Measurements from ENCODE around the gene CD58.
"Not testable (repeated sequence)": the region's sequence is repeated elsewhere in the genome, so short reads cannot be mapped to it uniquely, and the experiment has no call there.

The CD58 gene, protein sequence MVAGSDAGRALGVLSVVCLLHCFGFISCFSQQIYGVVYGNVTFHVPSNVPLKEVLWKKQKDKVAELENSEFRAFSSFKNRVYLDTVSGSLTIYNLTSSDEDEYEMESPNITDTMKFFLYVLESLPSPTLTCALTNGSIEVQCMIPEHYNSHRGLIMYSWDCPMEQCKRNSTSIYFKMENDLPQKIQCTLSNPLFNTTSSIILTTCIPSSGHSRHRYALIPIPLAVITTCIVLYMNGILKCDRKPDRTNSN

DNA sequence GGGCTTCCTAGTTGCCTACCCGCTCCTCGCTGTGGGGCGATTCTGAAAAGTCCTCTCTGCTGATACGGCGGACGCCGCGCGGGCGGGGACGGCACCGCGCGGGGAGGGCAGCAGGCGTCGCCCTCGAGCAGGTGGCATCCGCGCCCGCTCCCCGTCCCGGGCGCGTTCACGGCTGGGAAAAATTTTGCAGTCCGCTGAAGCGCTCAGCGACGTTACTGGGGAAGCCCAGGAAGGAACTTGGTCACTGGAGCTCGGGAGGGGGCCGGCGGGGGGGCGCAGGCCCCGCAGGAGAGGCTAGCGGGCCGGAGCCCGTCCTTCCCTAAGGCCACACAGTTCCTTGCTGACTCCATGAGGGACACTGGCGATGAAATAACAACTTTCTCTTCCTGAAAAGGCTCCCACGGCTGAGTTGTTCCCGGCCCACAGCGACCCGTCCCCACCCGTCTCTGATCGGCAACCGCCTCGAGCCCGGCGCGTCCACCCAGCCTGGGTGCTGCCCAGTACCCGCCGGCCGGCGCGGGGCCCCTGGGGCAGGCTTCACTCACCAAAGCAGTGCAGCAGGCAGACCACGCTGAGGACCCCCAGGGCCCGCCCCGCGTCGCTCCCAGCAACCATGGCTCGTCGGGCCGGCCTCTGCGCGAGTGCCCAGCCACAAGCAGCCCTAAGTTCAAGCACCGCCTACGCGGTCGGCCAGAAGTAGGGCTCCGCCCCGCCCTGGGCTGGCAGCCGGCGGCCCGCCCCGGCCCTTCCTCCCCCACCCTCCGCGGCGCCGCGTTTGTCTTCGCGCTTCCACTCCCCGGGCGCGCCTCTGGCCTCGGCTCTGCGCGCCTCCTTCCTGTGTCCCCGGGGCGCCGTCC is at the start of gene CD58:
Gene CD58 (minus strand): TSS at position 669 of the 857 bp plus-strand sequence. CDS start 54 bp downstream, at position 615.
- peak; percentile 70 for DNase-seq (ENCODE audit: low read depth)

DNA sequence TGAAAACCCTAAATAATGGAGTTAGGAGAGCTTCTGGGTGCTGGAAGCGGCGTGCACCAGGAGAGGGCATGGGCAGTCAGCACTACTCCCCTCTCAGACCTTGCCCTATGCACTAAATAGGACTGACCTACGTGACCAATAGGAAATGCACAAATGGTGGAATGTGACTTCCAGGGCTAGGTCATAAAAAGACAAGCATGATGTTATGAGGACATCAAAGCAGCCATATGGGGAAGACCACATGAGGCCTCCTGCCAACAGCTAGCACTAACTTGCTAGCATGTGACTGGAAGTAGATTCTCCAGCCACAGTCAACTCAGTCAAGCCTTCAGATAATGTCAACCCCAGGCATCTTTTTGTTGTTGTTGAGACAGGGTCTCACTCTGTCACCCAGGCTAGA is 49.6 kb upstream of the CD58 start:
- not testable (repeated sequence) for DNase-seq (ENCODE audit: low read depth)

DNA sequence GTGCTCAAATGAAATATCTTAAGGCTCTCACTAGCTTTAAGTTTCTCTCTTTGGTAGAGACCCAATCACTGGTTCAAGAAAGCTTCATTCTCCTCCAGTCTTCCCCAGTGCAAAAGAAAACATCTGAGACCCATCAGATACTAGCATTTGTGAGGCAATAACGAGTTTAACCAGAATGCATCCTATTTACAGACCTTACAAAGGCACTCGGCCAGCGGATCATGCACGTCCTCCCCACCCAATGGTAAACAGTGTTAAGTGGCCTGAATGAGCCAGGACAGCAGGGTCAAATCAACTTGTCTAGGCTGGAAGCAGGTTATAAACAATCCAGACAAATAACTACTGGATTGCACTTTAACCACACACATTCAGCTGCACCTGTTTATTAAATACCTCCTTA is 48.3 kb upstream of the CD58 start:
- not testable (repeated sequence) for DNase-seq (ENCODE audit: low read depth)

DNA sequence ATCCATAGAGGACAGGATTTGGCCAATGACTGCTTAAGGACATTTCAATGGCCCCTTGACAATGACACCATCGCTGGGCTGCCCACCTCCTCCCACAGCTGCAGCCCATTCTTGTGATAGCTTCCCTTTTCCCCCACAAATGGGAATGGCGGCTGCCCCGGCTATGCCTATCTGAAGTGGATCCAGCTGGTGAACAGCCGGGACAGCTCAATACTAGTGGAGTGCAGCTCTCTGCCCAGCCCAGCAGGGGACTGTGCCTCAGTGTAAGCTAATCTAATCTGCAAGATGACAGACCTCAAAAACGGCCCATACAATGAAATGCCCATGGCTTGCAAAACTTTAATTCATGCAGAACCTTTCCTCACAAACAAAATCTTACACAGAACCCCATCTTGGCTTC is 47.0 kb upstream of the CD58 start:
- DNase-seq (ENCODE audit: low read depth), result not testable (repeated sequence)

DNA sequence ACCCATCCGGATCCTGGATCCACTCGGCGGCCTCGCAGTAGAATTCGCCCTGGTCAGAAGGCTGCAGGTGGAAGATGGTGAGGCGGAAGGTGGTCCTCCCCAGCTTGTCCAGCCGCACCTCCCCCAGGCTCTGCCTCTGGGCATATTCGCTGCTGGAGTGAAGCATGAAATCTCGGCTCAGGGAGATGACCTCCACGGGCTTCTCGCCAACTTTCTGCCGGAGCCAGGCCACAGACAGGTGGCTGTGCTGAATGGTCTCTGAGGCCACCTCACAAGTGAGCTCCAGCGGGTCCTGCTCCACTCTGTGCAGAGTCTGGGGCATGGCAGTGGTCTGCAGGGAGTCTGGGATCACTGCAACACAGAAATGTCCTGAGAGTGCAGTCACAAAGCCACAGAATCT is 43.0 kb upstream of the CD58 start:
- not testable (repeated sequence) for DNase-seq (ENCODE audit: low read depth)

DNA sequence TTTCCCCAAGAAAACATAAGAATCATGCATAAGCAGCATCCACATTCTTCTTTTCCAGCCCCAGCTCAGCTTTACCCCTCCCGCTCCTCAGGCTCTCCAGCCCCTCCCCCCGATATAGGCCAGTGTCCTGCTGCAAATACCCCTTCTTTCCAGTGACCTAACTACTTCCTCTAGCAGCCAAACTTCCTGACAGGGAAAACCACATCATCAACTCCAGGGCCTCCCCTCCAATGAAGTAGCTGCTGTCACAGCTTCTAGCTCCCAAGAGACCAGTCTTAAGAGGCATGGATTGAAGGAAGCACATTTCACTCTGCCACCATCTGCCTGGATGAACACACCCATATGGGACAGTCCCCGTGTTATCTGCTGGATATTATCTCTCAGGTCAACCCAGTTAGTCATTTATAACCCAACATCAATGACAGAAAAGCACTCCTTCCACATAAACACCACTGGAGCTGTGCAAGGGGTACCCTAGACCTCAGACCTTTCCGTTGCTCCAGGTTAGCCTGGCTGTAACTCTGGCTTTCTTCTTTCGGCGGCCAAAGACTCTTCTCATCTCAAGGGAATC is 39.1 kb upstream of the CD58 start:
- not testable (repeated sequence) for DNase-seq (ENCODE audit: low read depth)

DNA sequence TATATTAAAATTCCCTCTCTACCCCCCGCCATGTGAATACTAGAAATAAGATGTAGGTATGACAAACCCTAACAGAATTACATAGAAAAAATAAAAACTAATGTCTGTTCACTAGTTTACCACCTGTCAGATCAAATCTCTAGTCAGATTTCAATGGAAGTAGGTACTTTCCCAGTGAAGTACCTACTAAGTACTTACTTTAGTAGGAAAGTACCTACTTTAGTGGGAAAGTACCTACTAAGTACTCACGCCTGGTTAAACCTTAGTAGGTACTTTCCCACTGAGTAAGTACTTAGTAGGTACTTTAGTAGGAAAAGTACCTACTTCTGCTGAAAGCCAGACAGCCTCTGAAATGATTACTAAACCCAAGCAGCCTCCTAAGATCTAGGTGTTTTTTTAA is 38.0 kb upstream of the CD58 start:
- not testable (repeated sequence) for DNase-seq (ENCODE audit: low read depth)

DNA sequence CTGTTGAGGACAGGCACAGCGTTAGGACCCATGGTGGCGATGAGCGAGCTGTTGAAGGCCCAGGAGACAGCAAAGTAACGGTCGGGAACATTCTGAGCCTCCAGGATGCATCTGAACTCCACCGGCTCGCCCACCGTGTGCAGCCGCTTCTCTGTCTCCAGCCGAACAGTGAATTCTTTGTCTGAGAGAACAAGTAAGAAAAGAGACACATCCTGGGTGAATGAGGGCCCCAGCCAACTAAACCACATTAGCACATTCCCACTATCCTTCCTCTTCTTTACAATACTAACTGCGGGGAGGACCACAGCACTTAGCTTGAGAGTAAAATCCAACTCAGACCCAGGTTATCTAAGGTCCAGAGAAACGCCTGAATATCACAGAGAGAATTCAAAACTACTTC is 37.3 kb upstream of the CD58 start:
- DNase-seq (ENCODE audit: low read depth), result not testable (repeated sequence)

DNA sequence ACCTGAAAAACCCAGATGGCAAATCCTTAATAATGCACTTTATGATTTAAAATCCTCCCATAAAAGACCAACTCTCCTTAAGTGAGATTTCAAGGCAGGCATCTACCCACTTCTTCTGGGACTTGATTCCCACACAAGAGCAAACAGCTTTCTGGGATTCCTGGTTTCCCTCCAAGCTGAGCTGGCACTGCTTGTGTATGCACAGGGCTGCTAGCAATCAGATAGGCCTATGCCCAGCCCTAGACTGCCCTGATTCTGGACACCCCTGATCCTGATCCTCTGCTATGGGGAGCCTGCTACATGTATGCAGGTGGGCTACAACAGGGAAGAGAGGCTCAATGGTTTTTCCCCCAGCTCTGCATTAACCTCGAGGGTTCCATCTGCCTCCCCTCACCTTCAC is 36.6 kb upstream of the CD58 start:
- DNase-seq (ENCODE audit: low read depth), result not testable (repeated sequence)

DNA sequence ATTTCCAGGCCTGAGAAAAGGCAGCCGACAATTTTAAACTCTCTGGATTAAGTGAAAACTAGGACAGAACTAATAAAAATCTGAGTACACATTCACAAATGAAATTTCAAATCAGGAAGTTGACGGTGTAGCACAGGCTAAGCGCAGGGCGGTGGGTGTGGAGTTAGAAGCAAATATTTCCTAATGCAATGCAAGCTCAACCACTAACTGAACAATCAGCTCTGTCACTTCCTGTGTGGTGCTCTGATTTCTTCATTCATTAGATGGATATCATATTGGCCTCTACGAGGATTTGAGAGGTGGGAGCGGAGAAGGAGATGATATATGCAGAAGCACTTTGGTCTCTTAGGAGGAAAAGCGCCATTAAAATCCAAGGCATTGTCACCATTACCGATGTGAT is 35.2 kb upstream of the CD58 start:
- not testable (repeated sequence) for DNase-seq (ENCODE audit: low read depth)

DNA sequence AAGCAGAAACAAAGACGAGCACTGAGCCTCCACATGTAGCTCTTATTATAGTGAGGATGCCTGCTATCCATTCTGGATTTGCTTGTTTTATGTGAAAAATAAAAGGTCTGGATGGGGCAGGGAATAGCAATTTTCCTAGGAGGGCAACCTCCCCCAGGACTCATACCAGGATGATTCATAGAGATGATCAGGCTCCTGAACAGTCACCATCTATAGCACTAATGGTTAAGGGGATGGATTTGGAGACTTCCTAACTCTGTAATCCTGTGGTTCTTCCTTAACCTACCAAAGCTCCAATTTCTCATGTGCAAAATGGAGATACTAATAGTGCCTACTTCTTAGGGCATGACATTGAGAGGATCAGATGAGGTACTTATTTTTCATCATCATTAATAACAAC is 34.5 kb upstream of the CD58 start:
- no peak for DNase-seq (ENCODE audit: low read depth)

DNA sequence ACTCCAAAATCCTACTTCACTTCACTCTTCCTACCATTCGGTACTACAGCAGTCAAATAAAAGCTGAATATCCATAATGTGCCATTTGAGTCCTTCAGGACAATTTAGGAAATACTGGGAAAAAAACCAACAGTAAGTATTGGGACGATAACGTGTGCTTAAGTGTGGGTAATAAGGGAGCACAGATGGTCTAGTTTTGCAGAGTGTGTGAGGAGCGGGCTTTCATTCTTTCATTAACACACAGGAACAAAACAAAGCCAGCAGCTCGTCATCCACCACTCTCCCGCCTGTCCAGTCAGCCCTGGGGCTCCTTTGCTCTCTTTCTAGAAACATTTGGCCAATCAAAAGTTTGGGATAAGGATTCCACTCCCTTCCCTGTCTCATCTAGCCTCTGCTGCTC is 33.6 kb upstream of the CD58 start:
- not testable (repeated sequence) for DNase-seq (ENCODE audit: low read depth)

DNA sequence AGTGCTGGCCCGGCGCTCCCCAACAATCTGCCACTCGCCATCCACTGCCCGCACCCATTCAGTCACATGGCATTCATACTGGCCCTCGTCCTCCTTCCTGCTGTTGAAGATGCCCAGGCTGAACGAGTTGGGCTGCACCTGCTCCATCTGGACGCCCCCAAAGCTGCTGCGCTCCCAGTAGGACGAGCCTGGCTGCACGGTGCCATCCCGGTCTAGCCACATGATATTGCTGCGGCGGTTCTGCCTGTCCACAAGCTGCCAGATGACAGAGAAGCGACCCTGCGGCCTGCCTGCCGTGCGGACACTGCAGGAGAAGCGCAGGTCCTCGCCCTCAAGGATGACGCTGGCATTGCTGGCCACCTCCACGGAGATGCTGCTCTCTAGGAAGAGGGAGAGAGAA is 32.8 kb upstream of the CD58 start:
- not testable (repeated sequence) for DNase-seq (ENCODE audit: low read depth)

DNA sequence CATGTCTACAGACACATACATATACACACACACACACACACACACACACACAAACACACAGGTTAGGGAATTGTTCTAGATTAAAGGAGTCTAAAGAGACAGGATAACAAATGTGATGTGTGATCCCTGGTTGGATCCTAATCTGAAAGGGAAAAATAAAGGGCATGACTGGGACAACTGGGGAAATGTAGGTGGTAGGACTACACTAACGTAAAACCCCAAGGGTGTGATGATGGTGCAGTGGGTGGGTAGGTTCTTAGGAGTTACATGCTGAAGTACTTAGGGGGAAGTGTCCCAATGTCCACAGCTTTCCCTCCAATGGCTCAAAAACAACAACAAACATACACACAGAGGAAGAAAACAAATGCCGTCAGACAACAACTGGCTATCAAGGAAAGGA is 28.5 kb upstream of the CD58 start:
- not testable (repeated sequence) for DNase-seq (ENCODE audit: low read depth)

DNA sequence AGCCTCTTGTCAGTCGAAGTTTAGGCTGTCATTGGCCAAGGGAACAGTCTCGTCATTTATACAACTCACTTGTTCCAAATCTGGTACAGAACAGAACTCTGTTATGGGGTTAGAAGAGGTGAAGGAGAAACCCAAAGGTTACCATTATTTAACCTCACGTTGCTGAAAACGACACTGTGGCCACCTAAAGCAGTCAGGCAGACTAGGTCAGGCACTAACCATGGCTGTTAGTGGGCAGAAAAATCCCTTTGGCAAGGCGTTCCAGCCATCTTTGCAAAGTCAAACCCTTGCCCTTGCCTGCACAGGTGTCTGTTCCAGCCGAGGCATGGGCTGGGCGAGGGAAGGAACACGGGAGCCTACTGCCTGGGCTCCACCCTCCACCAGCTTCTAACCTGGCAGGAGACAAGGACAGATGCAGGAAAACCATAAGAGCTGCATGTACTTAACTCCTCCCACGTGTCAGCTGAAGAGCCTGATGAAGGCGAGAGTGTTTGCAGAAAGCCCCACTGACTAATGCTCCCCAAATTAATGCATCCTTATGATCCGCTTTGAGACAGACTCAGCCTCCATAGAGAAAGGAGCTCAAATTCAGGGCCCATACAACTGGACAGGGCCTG is 27.7 kb upstream of the CD58 start:
- not testable (repeated sequence) for DNase-seq (ENCODE audit: low read depth)

DNA sequence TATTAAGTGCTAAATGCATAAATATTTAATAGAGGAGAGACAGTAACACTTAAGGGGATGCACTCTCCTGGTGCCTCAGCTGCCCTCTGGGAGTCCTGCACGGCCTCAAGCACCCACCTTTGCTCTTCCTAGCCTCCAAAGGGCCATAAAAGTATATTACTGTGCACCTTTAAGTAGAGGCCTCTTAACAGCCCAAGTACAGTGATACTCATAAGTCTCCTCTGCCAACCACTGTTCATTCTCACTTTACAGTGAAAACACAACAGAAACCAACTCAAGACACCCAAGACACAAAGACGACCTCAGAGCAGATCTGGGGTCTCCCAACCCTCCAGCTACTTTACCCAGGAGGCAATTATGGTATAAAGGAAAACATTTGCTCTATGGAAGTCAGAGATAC is 26.6 kb upstream of the CD58 start:
- not testable (repeated sequence) for DNase-seq (ENCODE audit: low read depth)

DNA sequence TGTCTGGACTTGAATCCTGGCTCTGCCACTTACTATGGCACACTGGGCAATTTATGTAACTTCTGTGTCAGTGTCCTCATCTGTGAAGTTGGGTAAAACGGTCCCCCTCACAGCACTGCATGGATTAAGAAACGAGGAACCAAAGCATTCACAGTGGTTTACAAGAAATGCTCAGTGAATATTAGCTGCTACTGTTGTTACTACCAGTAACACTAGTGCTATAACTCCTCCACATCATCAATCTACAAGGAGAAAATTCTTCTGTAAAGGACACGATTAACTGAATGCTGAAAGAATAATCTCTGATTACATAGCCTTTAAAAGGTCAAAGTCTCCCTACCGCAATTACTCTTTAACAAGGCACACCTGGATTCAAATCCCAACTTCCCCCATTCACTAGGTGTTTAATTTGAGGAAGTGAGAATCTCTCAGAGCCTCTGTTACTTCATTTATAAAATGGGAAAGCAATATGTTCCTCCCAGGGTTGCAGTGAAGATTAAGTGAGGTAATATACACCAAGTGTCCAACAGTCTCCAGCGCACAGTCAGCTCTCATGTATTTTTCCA is 26.0 kb upstream of the CD58 start:
- not testable (repeated sequence) for DNase-seq (ENCODE audit: low read depth)

DNA sequence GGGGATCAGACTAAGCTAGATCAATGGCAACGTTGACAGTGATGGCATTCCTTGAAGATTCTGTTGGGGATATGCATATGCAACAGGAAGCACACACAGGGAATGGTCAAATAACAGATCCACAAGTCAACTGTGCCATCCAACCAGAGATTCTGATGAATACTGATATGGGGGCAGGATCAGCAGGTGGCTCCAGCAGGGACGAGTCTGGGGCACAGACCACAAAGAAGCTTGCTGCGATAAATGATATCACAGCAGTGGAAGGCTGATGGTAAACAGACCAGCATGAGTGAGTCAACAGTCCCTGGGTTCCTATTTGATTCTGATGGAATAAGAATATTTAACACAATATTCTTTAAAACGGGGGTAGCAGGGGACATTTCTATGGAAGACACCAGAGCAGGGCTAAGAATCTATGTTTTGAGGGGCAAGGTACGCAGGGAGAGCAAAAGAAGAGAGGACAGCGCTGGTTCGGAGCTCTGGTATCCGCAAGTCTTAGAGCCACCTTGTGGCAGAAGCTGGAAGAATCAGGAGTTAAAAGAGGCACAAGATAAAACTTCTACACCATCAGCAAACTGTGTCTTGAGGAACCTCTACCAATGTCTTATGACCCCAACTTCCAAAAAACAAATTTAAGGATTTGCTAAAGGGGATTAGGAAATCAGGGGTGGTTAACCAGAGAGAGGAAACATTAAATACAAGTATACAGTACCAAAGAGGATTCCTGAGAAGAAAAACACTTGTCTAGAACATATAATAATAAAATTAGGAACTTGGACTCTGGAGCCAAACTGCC is 25.3 kb upstream of the CD58 start:
- not testable (repeated sequence) for DNase-seq (ENCODE audit: low read depth)

DNA sequence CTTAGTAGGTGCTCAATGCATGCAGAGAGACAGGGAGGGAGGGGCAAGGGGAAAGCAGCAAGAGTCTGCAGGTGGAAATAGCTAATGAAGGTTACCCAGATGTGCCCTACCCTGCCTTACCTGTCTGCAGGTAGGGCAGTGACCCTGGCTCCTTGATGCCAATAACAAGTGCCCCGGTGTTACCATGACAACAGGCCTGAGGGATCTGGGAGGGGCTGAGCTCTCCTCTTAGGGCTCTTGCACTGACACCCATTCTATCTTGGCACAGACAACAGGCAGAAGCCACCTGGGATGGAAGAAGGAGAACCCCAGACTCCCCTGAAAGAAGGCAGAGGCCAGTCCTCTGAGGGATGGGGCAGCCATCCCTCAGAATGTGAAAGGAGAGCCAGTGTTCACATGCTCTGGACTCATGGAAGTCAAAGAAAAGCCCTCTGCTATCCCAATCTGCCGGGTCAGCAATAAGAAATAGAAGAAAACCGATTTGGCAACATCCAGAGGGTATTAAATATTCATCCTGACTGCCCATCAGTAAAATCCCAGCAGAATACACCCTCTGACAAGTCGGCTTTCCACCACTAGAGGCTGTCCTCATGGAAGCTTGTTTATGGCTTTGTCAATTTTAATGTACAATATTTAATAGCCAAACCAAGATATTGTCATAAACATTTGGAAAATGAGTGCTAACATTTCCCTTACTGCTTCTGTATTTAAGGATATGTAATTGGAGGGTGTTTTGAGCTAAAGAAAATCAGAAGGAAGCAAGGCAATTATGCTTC is 24.4 kb upstream of the CD58 start:
- DNase-seq (ENCODE audit: low read depth), result not testable (repeated sequence)

DNA sequence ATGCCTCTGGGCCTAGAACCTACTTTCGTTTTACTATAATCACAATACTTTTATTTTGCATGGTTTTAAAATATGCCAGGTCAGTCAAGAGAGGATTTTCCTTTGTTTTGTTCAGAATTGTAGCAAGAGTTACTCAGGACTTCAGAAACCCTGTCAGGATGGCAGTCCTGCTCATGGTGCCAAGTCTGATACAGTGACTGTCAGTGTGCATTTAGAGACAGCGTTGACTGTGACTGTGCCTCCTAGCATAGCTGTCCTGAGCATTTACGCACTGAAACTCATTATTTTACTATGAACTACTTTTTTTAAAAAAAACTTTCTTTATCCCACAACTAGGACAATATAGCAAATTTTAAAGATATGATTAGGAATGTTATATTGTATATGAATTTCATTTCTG is 23.2 kb upstream of the CD58 start:
- DNase-seq (ENCODE audit: low read depth), result not testable (repeated sequence)

DNA sequence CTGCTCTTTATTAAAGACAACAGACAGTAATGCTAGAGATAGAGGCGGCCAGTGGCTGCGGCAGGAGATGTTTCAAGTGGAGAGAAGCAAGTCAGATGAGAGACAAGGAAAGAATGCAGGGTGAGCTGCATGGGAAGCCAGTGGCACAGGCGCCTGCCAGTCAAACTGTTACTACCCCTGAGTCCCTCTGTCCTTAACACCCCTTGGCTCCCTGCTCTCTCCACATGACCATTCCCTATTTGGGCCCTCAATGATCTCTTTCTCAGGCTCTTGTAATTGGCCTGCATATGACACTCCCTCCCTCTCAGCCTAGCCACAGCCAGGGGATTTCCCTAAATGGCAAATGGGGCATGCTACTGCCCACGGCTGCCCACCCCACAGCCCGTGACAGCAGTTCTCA is 22.6 kb upstream of the CD58 start:
- DNase-seq (ENCODE audit: low read depth), result not testable (repeated sequence)

Measured in activated gamma-delta T cell treated with anti-CD3 and anti-CD28 coated beads, Interleukin-2, amount 50 U/mL, for 16 hours (primary cell).